ENCODE measurements around the gene AGR2. TPM values are rescaled to one million over a fixed set of nuclear protein-coding genes. Genes with fewer than 3 reads are reported as not detected.

AGR2 gene
- total and polyA plus RNA-seq, 10 of the 15 experiments (the other 5 are each of a cell fraction or from before 2014, with no cell fraction given) = 0.67 TPM; not detected in 9

GRCh38 chr7:16838386-16838785 is 33.6 kb upstream of the AGR2 start:
- no peaks in the 10 kb centered on the region for H3K4me1 ChIP-seq (ENCODE audit: control insufficient read depth, insufficient read depth, low read length)
- POLR2A ChIA-PET = no interaction called here
- CTCF ChIA-PET = no interaction called here
- H4K20me1 ChIP-seq (ENCODE audit: control insufficient read depth, insufficient read depth) = no peaks in the 10 kb centered on the region
- H3K79me2 ChIP-seq (ENCODE audit: control insufficient read depth, insufficient read depth, low read length) = no peaks in the 10 kb centered on the region
- 0% methylated on average over 3 of the region's 3 CpGs for WGBS (ENCODE audit: insufficient coverage, insufficient replicate concordance, low lambda C conversion rate, missing lambda C conversion rate)
- TF ChIP-seq PAX5 (IDR thresholded peaks at IDR 0.05; ENCODE audit: borderline replicate concordance, low read depth, low read length) (no peak), TCF12 (IDR thresholded peaks at IDR 0.05; ENCODE audit: low read depth, low read length) (no peak), SUPT20H (IDR thresholded peaks at IDR 0.05; ENCODE audit: borderline replicate concordance, control insufficient read depth, low read depth, low read length) (no peak), MAX (IDR thresholded peaks at IDR 0.05; ENCODE audit: low read depth, low read length) (no peak)
- DNase-seq (ENCODE audit: low read depth, low spot score) (no peak), FAIRE-seq (no peak), ATAC-seq (no peak)
- no TSS peak for BruUV-seq (replicated peaks)
- H3K9me3 ChIP-seq (replicated peaks; ENCODE audit: control insufficient read depth, insufficient read depth, low read length) = no peaks in the 10 kb centered on the region
- intact Hi-C loops (cut with micrococcal nuclease; ENCODE audit: unreplicated experiment) = no loop called here
- H3K27me3 ChIP-seq (replicated peaks in 1 of 2; ENCODE audit: control insufficient read depth in 2 of 2, insufficient read depth in 2 of 2, low read length in 1 of 2) = no peaks in the 10 kb centered on the region; a peak in 1 of 4 replicates
- RAD21 ChIA-PET (ENCODE audit: unreplicated experiment) = no interaction called here
- no peak overlapping the region for H2AFZ ChIP-seq (ENCODE audit: control insufficient read depth, low read depth, low read length)
- H3K4me3 ChIP-seq = no peak overlapping the region
- no peak overlapping the region for H3K27ac ChIP-seq (ENCODE audit: control insufficient read depth, insufficient read depth)
- H3K9ac ChIP-seq (ENCODE audit: control insufficient read depth, insufficient read depth, low read length) = no peak overlapping the region
- SMC1A ChIA-PET (ENCODE audit: uncharacterized antibody, unreplicated experiment) = no interaction called here
- no peaks in the 10 kb centered on the region for H3K36me3 ChIP-seq (ENCODE audit: control insufficient read depth in 2 of 2, insufficient read depth in 2 of 2, low read length in 1 of 2)
- in situ Hi-C loops (cut with MboI) = no loop called here
- no peak overlapping the region for H3K4me2 ChIP-seq (ENCODE audit: control insufficient read depth, insufficient read depth)

GRCh38 chr7:16836481-16836880 is 31.7 kb upstream of the AGR2 start:
- SMC1A ChIA-PET (ENCODE audit: uncharacterized antibody, unreplicated experiment) = no interaction called here
- RAD21 ChIA-PET (ENCODE audit: unreplicated experiment) = no interaction called here
- DNase-seq (ENCODE audit: low read depth, low spot score) = no peak
- TF ChIP-seq PBX3 (IDR thresholded peaks at IDR 0.05; ENCODE audit: insufficient replicate concordance, low read depth, low read length) (no peak), SPI1 (IDR thresholded peaks at IDR 0.05; ENCODE audit: borderline replicate concordance, insufficient read depth, low read depth, low read length) (no peak), CBFB (IDR thresholded peaks at IDR 0.05; ENCODE audit: low read depth) (no peak), RELA (IDR thresholded peaks at IDR 0.05; ENCODE audit: borderline replicate concordance, partially characterized antibody) (no peak), FOS (IDR thresholded peaks at IDR 0.05; ENCODE audit: borderline replicate concordance, extremely low read depth, insufficient read length) (no peak), KDM1A (IDR thresholded peaks at IDR 0.05; ENCODE audit: borderline replicate concordance) (no peak), REST (IDR thresholded peaks at IDR 0.05; ENCODE audit: low read depth, low read length) (no peak), SMAD5 (IDR thresholded peaks at IDR 0.05; ENCODE audit: low read depth) (no peak)

More at GRCh38 chr7:16836481-16836880, 31.7 kb upstream of the AGR2 start:
- H2AFZ ChIP-seq (ENCODE audit: control insufficient read depth, low read depth, low read length) = no peak overlapping the region
- no peaks in the 10 kb centered on the region for H3K9me3 ChIP-seq (replicated peaks; ENCODE audit: control insufficient read depth, insufficient read depth, low read length)
- intact Hi-C loops (cut with micrococcal nuclease; ENCODE audit: unreplicated experiment) = no loop called here
- ATAC-seq (no peak), FAIRE-seq (no peak)
- no peak overlapping the region for H3K4me3 ChIP-seq
- no peaks in the 10 kb centered on the region for H3K79me2 ChIP-seq (ENCODE audit: control insufficient read depth, insufficient read depth, low read length)
- H3K9ac ChIP-seq (ENCODE audit: control insufficient read depth, insufficient read depth, low read length) = no peak overlapping the region
- CTCF ChIA-PET = interaction anchor here (1.2 kb wide), 1 partner anchor 84 kb away, joined by 3 read pairs; no protein-coding TSS in a partner anchor
- in situ Hi-C loops (cut with MboI) = no loop called here
- H3K27ac ChIP-seq (ENCODE audit: control insufficient read depth, insufficient read depth) = no peak overlapping the region
- no peak overlapping the region for H3K4me2 ChIP-seq (ENCODE audit: control insufficient read depth, insufficient read depth)
- whole genome bisulfite sequencing (ENCODE audit: insufficient coverage, insufficient replicate concordance, low lambda C conversion rate, missing lambda C conversion rate) = 36% methylated on average over 5 of the region's 5 CpGs
- H3K36me3 ChIP-seq (ENCODE audit: control insufficient read depth in 2 of 2, insufficient read depth in 2 of 2, low read length in 1 of 2) = no peaks in the 10 kb centered on the region
- BruUV-seq (replicated peaks) = no TSS peak
- no peaks in the 10 kb centered on the region; a peak in 1 of 4 replicates for H3K27me3 ChIP-seq (replicated peaks in 1 of 2; ENCODE audit: control insufficient read depth in 2 of 2, insufficient read depth in 2 of 2, low read length in 1 of 2)
- H3K4me1 ChIP-seq (ENCODE audit: control insufficient read depth, insufficient read depth, low read length) = no peaks in the 10 kb centered on the region
- POLR2A ChIA-PET = no interaction called here
- H4K20me1 ChIP-seq (ENCODE audit: control insufficient read depth, insufficient read depth) = no peaks in the 10 kb centered on the region

Measured in GM12878 (cell line).